HepG2 (cell line): Measurements from ENCODE around the gene RBCK1. TPM values are rescaled to one million over a fixed set of nuclear protein-coding genes. Genes with fewer than 3 reads are reported as not detected.

Source experiments
- ATAC-seq: fragments of 200-7000 bp; cut with Tn5 transposase; 3 replicates; pipeline ENCODE4 v1.9.1; 2020; ENCODE audit warnings: mild to moderate bottlenecking, moderate library complexity
- BruUV-seq: library from RNA; stranded (reverse); fragments of 400-500 nt; replicated peaks from 2 replicates; lab custom pipeline; 2021; lab: Mats Ljungman, UMichigan
- CTCF ChIA-PET: fragments of 300-600 bp; formaldehyde crosslinking; extraction: SDS; loops from one replicate; lab custom pipeline; 2021; ENCODE audit warnings: low total read pairs, inconsistent platforms, low intra/inter-chr PET ratio; lab: Yijun Ruan, JAX
- POLR2A ChIA-PET: fragments of 350-600 bp; sonication (Branson Sonifier 250); formaldehyde crosslinking; loops from one replicate; lab custom pipeline; 2020; ENCODE audit warnings: antibody characterized with exemption, inconsistent platforms; lab: Yijun Ruan, JAX
- DNase-seq: peaks from one replicate; pipeline ENCODE4 v3.0.0-alpha.2; 2015; ENCODE audit warnings: low spot score
- FAIRE-seq: peaks from 3 replicates; lab custom pipeline; 2011; peaks lifted over from hg19 to GRCh38; lab: Jason Lieb, UNC
- H2AFZ ChIP-seq: one replicate; pipeline ENCODE4 v1.6.1; 2011; ENCODE audit warnings: low read length, inconsistent platforms
- H3K27ac ChIP-seq: fragments of 300-600 bp; 3 replicates; pipeline ENCODE4 v1.8.0; 2011; ENCODE audit warnings: mixed run types, mild to moderate bottlenecking, mixed read lengths, low read length, inconsistent platforms; ENCODE audit not compliant: insufficient read depth; ENCODE audit errors: extremely low read length
- H3K27me3 ChIP-seq, 2 experiments: fragments of 200-600 bp in 1 of 2; 2 replicates in 1 of 2; 3 replicates in 1 of 2; pipeline versions ENCODE4 v1.6.0 to v1.8.0; 2011; ENCODE audit warnings: low read length in 2 of 2, mild to moderate bottlenecking in 2 of 2, moderate library complexity in 2 of 2, inconsistent platforms in 1 of 2; ENCODE audit not compliant: insufficient read depth in 2 of 2, control insufficient read depth in 1 of 2
- H3K36me3 ChIP-seq, 2 experiments: fragments of 200-600 bp in 1 of 2; replicated peaks in 1 of 2; 2 replicates in 1 of 2; 3 replicates in 1 of 2; pipeline versions ENCODE4 v1.5.1 to v1.8.0; 2011; ENCODE audit warnings: low read length in 2 of 2, inconsistent platforms in 1 of 2; ENCODE audit not compliant: insufficient read depth in 2 of 2, control insufficient read depth in 1 of 2
- H3K4me1 ChIP-seq: 2 replicates; pipeline ENCODE4 v1.5.1; 2012; ENCODE audit warnings: low read length, inconsistent platforms; ENCODE audit not compliant: insufficient read depth
- H3K4me2 ChIP-seq: 2 replicates; pipeline ENCODE4 v1.6.0; 2011; ENCODE audit warnings: low read depth, low read length, inconsistent platforms
- H3K4me3 ChIP-seq, 3 experiments: fragments of 200-600 bp in 1 of 3; sonication (generic), shearing (Covaris generic) in 1 of 3; replicated peaks in 1 of 3; 2 replicates each; pipeline ENCODE4 v1.5.1; 2011 to 2016; ENCODE audit warnings: low read length in 3 of 3, inconsistent platforms in 2 of 3, low read depth in 2 of 3, mild to moderate bottlenecking in 2 of 3, control low read depth in 1 of 3, mixed read lengths in 1 of 3; ENCODE audit not compliant: insufficient read depth in 1 of 3
- H3K79me2 ChIP-seq: one replicate; pipeline ENCODE4 v1.6.1; 2011; ENCODE audit warnings: low read length, inconsistent platforms; ENCODE audit not compliant: insufficient read depth
- H3K9ac ChIP-seq: 2 replicates; pipeline ENCODE4 v1.6.0; 2011; ENCODE audit warnings: mild to moderate bottlenecking, low read depth, low read length, inconsistent platforms; ENCODE audit not compliant: insufficient read depth
- H3K9me3 ChIP-seq: 2 replicates; pipeline ENCODE4 v1.5.1; 2012; ENCODE audit warnings: mild to moderate bottlenecking, low read length
- H4K20me1 ChIP-seq: 2 replicates; pipeline ENCODE4 v1.6.0; 2011; ENCODE audit warnings: inconsistent platforms, mild to moderate bottlenecking, low read length, moderate library complexity; ENCODE audit not compliant: insufficient read depth
- KDM3A ChIP-seq: IDR thresholded peaks from 2 replicates; pipeline ENCODE4 v1.6.1; 2018; ENCODE audit warnings: low read depth, missing compliant biosample characterization
- KDM5A ChIP-seq: fragments of 200-600 bp; sonication (generic); IDR thresholded peaks from 2 replicates; pipeline ENCODE4 v1.7.0; 2018; ENCODE audit warnings: antibody characterized with exemption, mild to moderate bottlenecking, low read length, borderline replicate concordance
- PITX1 ChIP-seq: sonication (generic); formaldehyde crosslinking; IDR thresholded peaks from 2 replicates; pipeline ENCODE4 v1.5.1; 2020; ENCODE audit warnings: mild to moderate bottlenecking, missing genetic modification reagents
- RAD21 ChIP-seq: fragments of 450-650 bp; formaldehyde crosslinking; IDR thresholded peaks from 2 replicates; pipeline ENCODE4 v1.5.0; 2020; ENCODE audit warnings: mild to moderate bottlenecking
- SIX4 ChIP-seq: sonication (generic); formaldehyde crosslinking; IDR thresholded peaks from 2 replicates; pipeline ENCODE4 v1.4.0; 2020; ENCODE audit warnings: missing genetic modification reagents
- SOX13 ChIP-seq, 3 experiments: fragments of 450-650 bp in 1 of 3; sonication (generic) in 1 of 3; formaldehyde crosslinking in 1 of 3; IDR thresholded peaks in 2 of 3; conservative IDR thresholded peaks in 1 of 3; 2 replicates each; pipeline versions ENCODE4 v1.5.0 to v1.6.1; 2016 to 2020; ENCODE audit warnings: antibody characterized with exemption in 1 of 3, mild to moderate bottlenecking in 1 of 3, missing compliant biosample characterization in 1 of 3, missing genetic modification reagents in 1 of 3, moderate library complexity in 1 of 3
- SP140L ChIP-seq: sonication (generic); formaldehyde crosslinking; IDR thresholded peaks from 2 replicates; pipeline ENCODE4 v1.4.0; 2020; ENCODE audit warnings: missing genetic modification reagents, borderline replicate concordance
- TARDBP ChIP-seq: sonication (generic); formaldehyde crosslinking; IDR thresholded peaks from 2 replicates; pipeline ENCODE4 v1.8.0; 2022; ENCODE audit warnings: mild to moderate bottlenecking, missing genetic modification reagents
- TEAD3 ChIP-seq: optimal IDR thresholded peaks from 2 replicates; pipeline ENCODE3; 2016; ENCODE audit warnings: borderline replicate concordance
- TOPORS ChIP-seq: sonication (generic); formaldehyde crosslinking; IDR thresholded peaks from 2 replicates; pipeline ENCODE4 v1.8.0; 2023; ENCODE audit warnings: mild to moderate bottlenecking, missing genetic modification reagents
- ZNF335 ChIP-seq: sonication (generic); formaldehyde crosslinking; IDR thresholded peaks from 2 replicates; pipeline ENCODE4 v1.4.0; 2020; ENCODE audit warnings: missing genetic modification reagents
- ZNF570 ChIP-seq: sonication (generic); formaldehyde crosslinking; IDR thresholded peaks from 2 replicates; pipeline ENCODE4 v1.4.0; 2020; ENCODE audit warnings: mild to moderate bottlenecking, missing genetic modification reagents, borderline replicate concordance
- ZSCAN21 ChIP-seq: sonication (generic); formaldehyde crosslinking; IDR thresholded peaks from 2 replicates; pipeline ENCODE4 v1.8.0; 2022; ENCODE audit warnings: mild to moderate bottlenecking, missing genetic modification reagents, moderate library complexity, borderline replicate concordance
- WGBS: methylation state at CpG from one replicate; pipeline ENCODE4 v1.1.6; 2017; ENCODE audit warnings: low lambda C conversion rate; 5-methylcytosine and 5-hydroxymethylcytosine counted together
- in situ Hi-C: cut with HindIII; loops from 2 replicates; pipeline ENCODE4 v1.10.0; 2017; ENCODE audit warnings: low pct_unique_long_range_greater_than_20kb; ENCODE audit not compliant: extremely low pct_ligation_motif_present
- intact Hi-C: fragments of 100-400 bp; cut with micrococcal nuclease; formaldehyde crosslinking; loops from one replicate; pipeline ENCODE4 v1.10.0; 2022; ENCODE audit not compliant: unreplicated experiment
- polyA plus RNA-seq, 8 experiments: library from polyadenylated mRNA; depleted of rRNA in 3 of 8; stranded (reverse) in 7 of 8; unstranded in 1 of 8; fragments of >200 nt; fragmentation: Illumina TruSeq in 4 of 8; extraction: Trizol in 4 of 8; gene quantifications; 2 replicates each; pipeline versions ENCODE4 v1.2.1 to v1.2.3, GENCODE V29; 2011 to 2016; ENCODE audit warnings: low read depth in 4 of 8, missing spikeins in 1 of 8, mixed read lengths in 1 of 8; ENCODE audit not compliant: insufficient read depth in 1 of 8
- total RNA-seq, 5 experiments: library from RNA; depleted of rRNA; stranded (reverse); fragments of >200 nt; fragmentation: Illumina TruSeq; extraction: Trizol; gene quantifications; 2 replicates each; pipeline ENCODE4 v1.2.3, GENCODE V29; 2016; ENCODE audit warnings: low read depth in 1 of 5
- TF ChIP-seq, protein P1 (sequence below): sonication (generic); formaldehyde crosslinking; IDR thresholded peaks from 2 replicates; pipeline ENCODE4 v1.5.1; 2020; ENCODE audit warnings: missing genetic modification reagents, mild to moderate bottlenecking, borderline replicate concordance
- TF ChIP-seq, protein P2 (sequence below): sonication (generic); formaldehyde crosslinking; IDR thresholded peaks from 2 replicates; pipeline ENCODE4 v1.8.0; 2023; ENCODE audit warnings: mild to moderate bottlenecking, missing genetic modification reagents
- TF ChIP-seq, protein P3 (sequence below): sonication (generic); formaldehyde crosslinking; IDR thresholded peaks from 2 replicates; pipeline ENCODE4 v1.5.0; 2020; ENCODE audit warnings: missing genetic modification reagents
- TF ChIP-seq, protein P4 (sequence below): sonication (generic); formaldehyde crosslinking; IDR thresholded peaks from 2 replicates; pipeline ENCODE4 v1.8.1; 2023; ENCODE audit warnings: mild to moderate bottlenecking, missing genetic modification reagents

Gene RBCK1
- total and polyA plus RNA-seq, 2 of the 13 experiments (the other 11 are each of a cell fraction or from before 2014, with no cell fraction given), result 149 to 215 TPM

DNA sequence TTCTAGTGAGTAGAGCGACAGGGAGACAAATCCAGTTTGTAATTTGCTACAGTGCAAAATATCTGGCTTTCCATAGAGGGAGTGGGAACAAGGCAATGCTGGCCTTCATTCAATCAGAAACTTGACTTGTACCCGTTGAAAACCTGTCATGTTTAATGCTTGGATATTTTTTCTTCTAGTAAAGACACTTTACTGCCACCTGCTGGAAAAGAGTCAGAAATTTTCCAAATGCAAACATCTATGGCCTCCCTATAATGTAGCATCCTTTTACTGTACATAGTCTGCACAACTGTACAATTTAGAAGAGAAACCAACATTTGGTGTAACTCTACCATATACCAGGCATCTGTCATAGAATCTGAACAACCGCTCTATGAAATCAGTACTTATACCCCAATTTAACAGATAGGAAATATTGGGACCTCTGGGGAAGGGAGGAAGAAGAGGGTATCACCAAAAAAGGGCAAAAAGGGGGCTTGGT is 70.9 kb downstream of the RBCK1 start:
- Histone ChIP-seq H3K9me3 (no peaks in the 10 kb centered on the region), H3K27me3 (no peaks in the 10 kb centered on the region), H3K9ac (no peak overlapping the region), H3K4me1 (peaks cover 56% of the 10 kb centered on the region), H3K27ac (no peak overlapping the region), H2AFZ (no peak overlapping the region), H3K4me3 (no peak overlapping the region), H3K79me2 (no peaks in the 10 kb centered on the region), H3K4me2 (no peak overlapping the region), H3K36me3 (peaks cover 24 to 46% of the 10 kb centered on the region in 2 experiments), H4K20me1 (no peaks in the 10 kb centered on the region)
- intact Hi-C loops, result loop anchor here (1.0 to 5.0 kb wide), 4 partner anchors 17 to 125 kb away; partner anchors contain the start of gene TBC1D20
- CTCF ChIA-PET, result interaction anchor here (1.2 to 3.0 kb wide), 5 partner anchors 16 to 125 kb away, joined by 3 to 24 read pairs (median 5); no protein-coding TSS in a partner anchor
- no TSS peak for BruUV-seq
- WGBS, result 66% methylated on average over 3 of the region's 3 CpGs
- POLR2A ChIA-PET, result interaction anchor here (0.9 to 3.3 kb wide), 7 partner anchors 18 to 125 kb away, joined by 3 to 14 read pairs (median 5); partner anchors contain the start of genes RBCK1 and TRIB3
- in situ Hi-C loops, result no loop called here
- FAIRE-seq (peak; percentile 63), ATAC-seq (peak; percentile 60), DNase-seq (peak; percentile 84)
- TF ChIP-seq KDM3A (CRISPR knock-in tag) (0 out of 2 replicates have a peak, but pooled peaks have one; percentile 36), KDM5A (peak; percentile 54; the same call in 1 of the 2 replicates), TARDBP (CRISPR knock-in tag) (peak; percentile 56; the same call in 1 of the 2 replicates), ZSCAN21 (CRISPR knock-in tag) (no peak), SOX13 (IDR thresholded peaks at IDR 0.05) (no peak), SOX13 (CRISPR knock-in tag; conservative IDR thresholded peaks at IDR 0.05 in 1 of 2, IDR thresholded peaks at IDR 0.05 in 1 of 2) (peak in 1 of 2 experiments; percentile 32; a peak in 1 of 4 replicates), TEAD3 (CRISPR knock-in tag) (peak; percentile 9), PITX1 (CRISPR knock-in tag) (peak; percentile 37; the same call in 1 of the 2 replicates), ZNF570 (CRISPR knock-in tag) (no peak), SP140L (CRISPR knock-in tag) (no peak), RAD21 (CRISPR knock-in tag) (peak; percentile 82), TOPORS (CRISPR knock-in tag) (0 out of 2 replicates have a peak, but pooled peaks have one; percentile 38), ZNF335 (CRISPR knock-in tag) (no peak), SIX4 (0 out of 2 replicates have a peak, but pooled peaks have one; percentile 49)
- TF ChIP-seq, protein P1, sequence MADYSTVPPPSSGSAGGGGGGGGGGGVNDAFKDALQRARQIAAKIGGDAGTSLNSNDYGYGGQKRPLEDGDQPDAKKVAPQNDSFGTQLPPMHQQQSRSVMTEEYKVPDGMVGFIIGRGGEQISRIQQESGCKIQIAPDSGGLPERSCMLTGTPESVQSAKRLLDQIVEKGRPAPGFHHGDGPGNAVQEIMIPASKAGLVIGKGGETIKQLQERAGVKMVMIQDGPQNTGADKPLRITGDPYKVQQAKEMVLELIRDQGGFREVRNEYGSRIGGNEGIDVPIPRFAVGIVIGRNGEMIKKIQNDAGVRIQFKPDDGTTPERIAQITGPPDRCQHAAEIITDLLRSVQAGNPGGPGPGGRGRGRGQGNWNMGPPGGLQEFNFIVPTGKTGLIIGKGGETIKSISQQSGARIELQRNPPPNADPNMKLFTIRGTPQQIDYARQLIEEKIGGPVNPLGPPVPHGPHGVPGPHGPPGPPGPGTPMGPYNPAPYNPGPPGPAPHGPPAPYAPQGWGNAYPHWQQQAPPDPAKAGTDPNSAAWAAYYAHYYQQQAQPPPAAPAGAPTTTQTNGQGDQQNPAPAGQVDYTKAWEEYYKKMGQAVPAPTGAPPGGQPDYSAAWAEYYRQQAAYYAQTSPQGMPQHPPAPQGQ (CRISPR knock-in tag), result 0 out of 2 replicates have a peak, but pooled peaks have one; percentile 69
- TF ChIP-seq, protein P2, sequence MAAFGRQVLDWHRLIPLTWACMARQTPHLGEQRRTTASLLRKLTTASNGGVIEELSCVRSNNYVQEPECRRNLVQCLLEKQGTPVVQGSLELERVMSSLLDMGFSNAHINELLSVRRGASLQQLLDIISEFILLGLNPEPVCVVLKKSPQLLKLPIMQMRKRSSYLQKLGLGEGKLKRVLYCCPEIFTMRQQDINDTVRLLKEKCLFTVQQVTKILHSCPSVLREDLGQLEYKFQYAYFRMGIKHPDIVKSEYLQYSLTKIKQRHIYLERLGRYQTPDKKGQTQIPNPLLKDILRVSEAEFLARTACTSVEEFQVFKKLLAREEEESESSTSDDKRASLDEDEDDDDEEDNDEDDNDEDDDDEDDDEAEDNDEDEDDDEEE (CRISPR knock-in tag), result no peak
- TF ChIP-seq, protein P3, sequence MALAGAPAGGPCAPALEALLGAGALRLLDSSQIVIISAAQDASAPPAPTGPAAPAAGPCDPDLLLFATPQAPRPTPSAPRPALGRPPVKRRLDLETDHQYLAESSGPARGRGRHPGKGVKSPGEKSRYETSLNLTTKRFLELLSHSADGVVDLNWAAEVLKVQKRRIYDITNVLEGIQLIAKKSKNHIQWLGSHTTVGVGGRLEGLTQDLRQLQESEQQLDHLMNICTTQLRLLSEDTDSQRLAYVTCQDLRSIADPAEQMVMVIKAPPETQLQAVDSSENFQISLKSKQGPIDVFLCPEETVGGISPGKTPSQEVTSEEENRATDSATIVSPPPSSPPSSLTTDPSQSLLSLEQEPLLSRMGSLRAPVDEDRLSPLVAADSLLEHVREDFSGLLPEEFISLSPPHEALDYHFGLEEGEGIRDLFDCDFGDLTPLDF, result no peak
- TF ChIP-seq, protein P4, sequence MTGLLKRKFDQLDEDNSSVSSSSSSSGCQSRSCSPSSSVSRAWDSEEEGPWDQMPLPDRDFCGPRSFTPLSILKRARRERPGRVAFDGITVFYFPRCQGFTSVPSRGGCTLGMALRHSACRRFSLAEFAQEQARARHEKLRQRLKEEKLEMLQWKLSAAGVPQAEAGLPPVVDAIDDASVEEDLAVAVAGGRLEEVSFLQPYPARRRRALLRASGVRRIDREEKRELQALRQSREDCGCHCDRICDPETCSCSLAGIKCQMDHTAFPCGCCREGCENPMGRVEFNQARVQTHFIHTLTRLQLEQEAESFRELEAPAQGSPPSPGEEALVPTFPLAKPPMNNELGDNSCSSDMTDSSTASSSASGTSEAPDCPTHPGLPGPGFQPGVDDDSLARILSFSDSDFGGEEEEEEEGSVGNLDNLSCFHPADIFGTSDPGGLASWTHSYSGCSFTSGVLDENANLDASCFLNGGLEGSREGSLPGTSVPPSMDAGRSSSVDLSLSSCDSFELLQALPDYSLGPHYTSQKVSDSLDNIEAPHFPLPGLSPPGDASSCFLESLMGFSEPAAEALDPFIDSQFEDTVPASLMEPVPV (CRISPR knock-in tag), result 0 out of 2 replicates have a peak, but pooled peaks have one; percentile 56
